ENCODE measurements around the gene RYR1.
"Not testable (repeated sequence)": the region's sequence is repeated elsewhere in the genome, so short reads cannot be mapped to it uniquely, and the experiment has no call there.

DNA sequence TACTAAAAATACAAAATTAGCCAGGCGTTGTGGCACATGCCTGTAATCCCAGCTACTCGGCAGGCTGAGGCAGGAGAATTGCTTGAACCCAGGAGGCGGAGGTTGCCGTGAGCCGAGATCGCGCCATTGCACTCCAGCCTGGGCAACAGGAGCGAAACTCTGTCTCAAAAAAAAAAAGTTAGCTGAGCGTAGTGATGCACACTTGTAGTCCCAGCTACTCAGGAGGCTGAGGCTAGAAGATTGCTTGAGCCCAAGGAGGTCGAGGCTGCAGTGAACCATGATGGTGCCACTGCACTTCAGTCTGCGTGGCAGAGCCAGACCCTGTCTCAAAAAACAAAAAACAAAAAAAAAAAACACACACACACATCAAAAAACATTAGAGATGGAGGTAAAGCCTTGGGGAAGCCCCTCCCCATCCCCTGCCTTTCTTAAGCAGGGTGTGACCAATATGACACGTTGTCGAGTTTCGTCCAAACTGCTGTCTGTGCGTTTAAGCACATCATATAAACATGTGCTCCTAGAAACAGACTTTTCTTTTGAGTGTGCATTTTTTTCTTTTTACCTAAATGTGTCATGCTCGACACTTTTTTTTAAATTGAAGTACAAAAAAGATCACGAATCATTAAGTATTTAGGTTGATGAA is 6.3 kb upstream of the RYR1 start:
- TF ChIP-seq RAD21 (IDR thresholded peaks at IDR 0.05; ENCODE audit: insufficient read depth, low read depth, low read length); CREB1 (IDR thresholded peaks at IDR 0.05; ENCODE audit: low read depth); HCFC1 (IDR thresholded peaks at IDR 0.05; ENCODE audit: low read length); NR2C2 (IDR thresholded peaks at IDR 0.05; ENCODE audit: borderline replicate concordance, control insufficient read depth, insufficient read length, low read depth); BCL11A (IDR thresholded peaks at IDR 0.05; ENCODE audit: low read depth, low read length); POLR2AphosphoS5 (IDR thresholded peaks at IDR 0.05; ENCODE audit: low read length); SMC3 (IDR thresholded peaks at IDR 0.05; ENCODE audit: borderline replicate concordance, low read length); EZH2 (IDR thresholded peaks at IDR 0.05; ENCODE audit: borderline replicate concordance, control insufficient read depth, low read depth, low read length); SMAD1 (IDR thresholded peaks at IDR 0.05; ENCODE audit: low read depth, partially characterized antibody): not testable (repeated sequence)
- TF ChIP-seq, protein P1, sequence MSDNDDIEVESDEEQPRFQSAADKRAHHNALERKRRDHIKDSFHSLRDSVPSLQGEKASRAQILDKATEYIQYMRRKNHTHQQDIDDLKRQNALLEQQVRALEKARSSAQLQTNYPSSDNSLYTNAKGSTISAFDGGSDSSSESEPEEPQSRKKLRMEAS (IDR thresholded peaks at IDR 0.05; ENCODE audit: low read depth, low read length): not testable (repeated sequence)
- TF ChIP-seq HDGF (IDR thresholded peaks at IDR 0.05): peak; percentile 62; the same call in 1 of the 2 replicates
- TF ChIP-seq, protein P2, sequence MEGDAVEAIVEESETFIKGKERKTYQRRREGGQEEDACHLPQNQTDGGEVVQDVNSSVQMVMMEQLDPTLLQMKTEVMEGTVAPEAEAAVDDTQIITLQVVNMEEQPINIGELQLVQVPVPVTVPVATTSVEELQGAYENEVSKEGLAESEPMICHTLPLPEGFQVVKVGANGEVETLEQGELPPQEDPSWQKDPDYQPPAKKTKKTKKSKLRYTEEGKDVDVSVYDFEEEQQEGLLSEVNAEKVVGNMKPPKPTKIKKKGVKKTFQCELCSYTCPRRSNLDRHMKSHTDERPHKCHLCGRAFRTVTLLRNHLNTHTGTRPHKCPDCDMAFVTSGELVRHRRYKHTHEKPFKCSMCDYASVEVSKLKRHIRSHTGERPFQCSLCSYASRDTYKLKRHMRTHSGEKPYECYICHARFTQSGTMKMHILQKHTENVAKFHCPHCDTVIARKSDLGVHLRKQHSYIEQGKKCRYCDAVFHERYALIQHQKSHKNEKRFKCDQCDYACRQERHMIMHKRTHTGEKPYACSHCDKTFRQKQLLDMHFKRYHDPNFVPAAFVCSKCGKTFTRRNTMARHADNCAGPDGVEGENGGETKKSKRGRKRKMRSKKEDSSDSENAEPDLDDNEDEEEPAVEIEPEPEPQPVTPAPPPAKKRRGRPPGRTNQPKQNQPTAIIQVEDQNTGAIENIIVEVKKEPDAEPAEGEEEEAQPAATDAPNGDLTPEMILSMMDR (IDR thresholded peaks at IDR 0.05 in 2 of 3, conservative IDR thresholded peaks at IDR 0.05 in 1 of 3; ENCODE audit: control insufficient read depth in 2 of 3, extremely low read depth in 1 of 3, insufficient read depth in 1 of 3, low read depth in 3 of 3, low read length in 3 of 3): not testable (repeated sequence)
